Transverse colon (tissue), 4 donors: ENCODE data around the gene STX7. TPM values are rescaled to one million over a fixed set of nuclear protein-coding genes. Genes with fewer than 3 reads are reported as not detected.

ENCODE experiments used
- DNase-seq: peaks from one replicate; pipeline ENCODE4 v3.0.0-alpha.2; 2019
- H3K27ac ChIP-seq, 4 donors: fragments of 200-600 bp; sonication (generic); 2 replicates each; pipeline ENCODE4 v1.5.1; 2016 to 2018; ENCODE audit warnings: inconsistent platforms in 4 of 4
- H3K27me3 ChIP-seq: fragments of 200-600 bp; sonication (generic); 2 replicates; pipeline ENCODE4 v1.5.1; 2017; ENCODE audit warnings: inconsistent platforms
- H3K36me3 ChIP-seq, 4 donors: fragments of 200-600 bp; sonication (generic); 2 replicates each; pipeline ENCODE4 v1.5.1; 2017 to 2019; ENCODE audit warnings: inconsistent platforms in 4 of 4
- H3K4me1 ChIP-seq, 4 donors: fragments of 200-600 bp; sonication (generic); 2 replicates each; pipeline ENCODE4 v1.5.1; 2017 to 2020; ENCODE audit warnings: inconsistent platforms in 4 of 4
- H3K4me3 ChIP-seq, 4 donors: fragments of 200-600 bp; sonication (generic); 1 replicate in 1 of 4; 2 replicates in 3 of 4; pipeline versions ENCODE4 v1.5.1 to v1.6.1; 2017 to 2019; ENCODE audit warnings: inconsistent platforms in 4 of 4
- H3K9me3 ChIP-seq, 2 donors: fragments of 200-600 bp; sonication (generic); 2 replicates each; pipeline ENCODE4 v1.5.1; 2017 to 2019; ENCODE audit warnings: inconsistent platforms in 2 of 2
- EP300 ChIP-seq: sonication (generic); formaldehyde crosslinking; IDR thresholded peaks from one replicate; pipeline ENCODE4 v1.6.1; 2017; ENCODE audit warnings: antibody characterized with exemption, low read depth
- POLR2A ChIP-seq: fragments of 450-650 bp; IDR thresholded peaks from one replicate; pipeline ENCODE4 v1.6.1; 2016; ENCODE audit warnings: antibody characterized with exemption, mild to moderate bottlenecking, moderate library complexity
- POLR2AphosphoS5 ChIP-seq, 3 donors: sonication (generic); formaldehyde crosslinking; IDR thresholded peaks; one replicate each; pipeline ENCODE4 v1.6.1; 2016; ENCODE audit warnings: antibody characterized with exemption in 3 of 3
- WGBS, 2 donors: methylation state at CpG; one replicate each; pipeline ENCODE4 v1.1.5; 2018; ENCODE audit warnings: low coverage in 1 of 2; 5-methylcytosine and 5-hydroxymethylcytosine counted together
- in situ Hi-C, 4 donors: fragments of 200-750 bp; cut with MboI; loops; one replicate each; pipeline versions ENCODE4 v1.15.0 to v1.15.1; 2017; ENCODE audit warnings: low sequenced_read_pairs in 3 of 4, low pct_ligation_motif_present in 1 of 4, low pct_unique_long_range_greater_than_20kb in 1 of 4
- intact Hi-C: fragments of 100-400 bp; cut with DNase I; formaldehyde crosslinking; loops from one replicate; pipeline ENCODE4 v1.15.1; 2023; ENCODE audit warnings: low total_unique reads
- total RNA-seq, 4 donors: library from RNA; depleted of rRNA; stranded (reverse); fragments of >200 nt; gene quantifications; one replicate each; pipeline ENCODE4 v1.1.0, GENCODE V29; 2016
- TF ChIP-seq, protein P1 (sequence below), 5 experiments: fragments of 200-600 bp in 3 of 5; fragments of 450-650 bp in 2 of 5; sonication (generic) in 3 of 5; IDR thresholded peaks; 1 replicate in 2 of 5; 2 replicates in 3 of 5; pipeline ENCODE4 v1.5.1; 2016 to 2017; ENCODE audit warnings: antibody characterized with exemption in 5 of 5, inconsistent platforms in 3 of 5, mild to moderate bottlenecking in 2 of 5, moderate library complexity in 1 of 5

The STX7 gene
- total RNA-seq, 4 donors from 2014 or later: 9.0 to 50.9 (median 40.8) TPM

DNA sequence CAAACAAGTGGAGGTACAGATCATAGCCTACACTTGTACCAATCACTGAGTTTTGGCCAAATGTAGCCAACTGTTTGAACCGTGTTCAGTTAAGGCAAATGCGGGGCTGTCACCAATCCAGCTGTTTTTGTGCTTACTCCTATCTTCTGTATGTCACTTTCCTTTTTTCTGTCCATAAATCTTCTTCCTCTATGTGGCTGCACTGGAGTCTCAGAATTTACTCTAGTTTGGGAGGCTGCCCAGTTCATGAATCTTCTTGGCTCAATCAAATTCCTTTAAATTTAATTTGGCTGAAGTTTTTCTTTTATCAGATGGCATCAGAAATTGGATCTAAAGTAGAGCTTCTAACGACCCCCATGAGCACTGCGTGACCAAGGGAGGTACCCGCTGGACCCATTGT, 11.7 kb upstream of the STX7 start:
- H3K27me3 ChIP-seq: no peaks in the 10 kb centered on the region
- no peaks in the 10 kb centered on the region for H3K9me3 ChIP-seq
- H3K36me3 ChIP-seq: no peaks in the 10 kb centered on the region
- no peak for DNase-seq
- 90 to 93% methylated on average over 5 of the region's 5 CpGs for WGBS, 2 donors
- no peak overlapping the region for H3K27ac ChIP-seq
- TF ChIP-seq POLR2A: no peak
- no peak for TF ChIP-seq POLR2AphosphoS5 (IDR thresholded peaks at IDR 0.05)
- TF ChIP-seq, protein P1, sequence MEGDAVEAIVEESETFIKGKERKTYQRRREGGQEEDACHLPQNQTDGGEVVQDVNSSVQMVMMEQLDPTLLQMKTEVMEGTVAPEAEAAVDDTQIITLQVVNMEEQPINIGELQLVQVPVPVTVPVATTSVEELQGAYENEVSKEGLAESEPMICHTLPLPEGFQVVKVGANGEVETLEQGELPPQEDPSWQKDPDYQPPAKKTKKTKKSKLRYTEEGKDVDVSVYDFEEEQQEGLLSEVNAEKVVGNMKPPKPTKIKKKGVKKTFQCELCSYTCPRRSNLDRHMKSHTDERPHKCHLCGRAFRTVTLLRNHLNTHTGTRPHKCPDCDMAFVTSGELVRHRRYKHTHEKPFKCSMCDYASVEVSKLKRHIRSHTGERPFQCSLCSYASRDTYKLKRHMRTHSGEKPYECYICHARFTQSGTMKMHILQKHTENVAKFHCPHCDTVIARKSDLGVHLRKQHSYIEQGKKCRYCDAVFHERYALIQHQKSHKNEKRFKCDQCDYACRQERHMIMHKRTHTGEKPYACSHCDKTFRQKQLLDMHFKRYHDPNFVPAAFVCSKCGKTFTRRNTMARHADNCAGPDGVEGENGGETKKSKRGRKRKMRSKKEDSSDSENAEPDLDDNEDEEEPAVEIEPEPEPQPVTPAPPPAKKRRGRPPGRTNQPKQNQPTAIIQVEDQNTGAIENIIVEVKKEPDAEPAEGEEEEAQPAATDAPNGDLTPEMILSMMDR (IDR thresholded peaks at IDR 0.05): no peak
- no peak for TF ChIP-seq EP300
- no peaks in the 10 kb centered on the region for H3K4me1 ChIP-seq
- in situ Hi-C loops: loop anchor here (25.0 kb wide), 2 partner anchors 238 to 263 kb away; partner anchors contain the start of genes VNN2 (in 3 of the 4) and SLC18B1 (in 1 of the 4)
- intact Hi-C loops: no loop called here
- no peak overlapping the region for H3K4me3 ChIP-seq

DNA sequence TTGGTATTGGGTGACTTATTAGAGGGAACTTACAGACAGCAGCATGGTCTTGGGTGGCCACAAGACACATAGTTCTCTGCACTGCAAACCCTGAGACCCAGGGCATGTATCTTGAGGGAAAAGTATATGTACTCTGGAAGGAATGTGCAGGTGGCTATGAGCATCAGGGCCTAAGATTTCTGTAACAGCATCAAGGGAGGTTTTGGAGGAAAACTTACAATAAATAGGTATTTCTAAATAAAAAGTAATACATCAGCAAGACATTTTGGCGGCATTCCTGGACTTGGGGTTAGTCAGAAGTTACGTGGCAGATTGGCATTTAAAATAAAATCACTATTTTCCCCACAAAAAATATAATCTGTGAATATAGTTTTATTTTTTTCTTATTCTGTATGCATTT, 8.0 kb upstream of the STX7 start:
- intact Hi-C loops: no loop called here
- H3K9me3 ChIP-seq: no peaks in the 10 kb centered on the region
- no peak overlapping the region for H3K27ac ChIP-seq
- H3K27me3 ChIP-seq: no peaks in the 10 kb centered on the region
- no peak for DNase-seq
- no peak overlapping the region for H3K4me3 ChIP-seq
- TF ChIP-seq, protein P1 (IDR thresholded peaks at IDR 0.05): no peak
- TF ChIP-seq EP300 (no peak), POLR2A (no peak), POLR2AphosphoS5 (IDR thresholded peaks at IDR 0.05) (no peak)
- no peaks in the 10 kb centered on the region for H3K36me3 ChIP-seq
- WGBS, 2 donors: 45 to 79% methylated on average over 2 of the region's 2 CpGs
- in situ Hi-C loops: no loop called here
- no peaks in the 10 kb centered on the region for H3K4me1 ChIP-seq

DNA sequence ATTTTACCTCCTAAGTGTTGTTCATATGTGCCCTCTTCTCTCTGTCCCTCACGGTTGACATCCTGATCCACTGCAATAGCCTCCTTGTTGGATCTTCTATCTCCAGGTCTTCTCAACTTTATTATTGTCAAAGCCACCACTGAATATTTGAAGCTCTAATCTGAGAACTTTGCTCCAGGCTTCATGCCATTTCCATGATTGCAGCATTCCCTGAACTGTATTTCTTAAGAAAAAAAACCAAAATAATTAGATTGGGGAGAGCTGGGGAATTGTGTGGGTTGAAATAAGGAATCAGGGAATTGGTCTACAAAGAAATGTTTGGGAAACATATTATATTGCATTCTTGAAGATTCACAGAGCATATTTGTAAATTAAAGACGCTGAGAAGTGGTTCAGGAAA, 2.5 kb upstream of the STX7 start:
- H3K9me3 ChIP-seq: no peaks in the 10 kb centered on the region
- no peak overlapping the region for H3K4me3 ChIP-seq
- 52 to 55% methylated on average over 2 of the region's 2 CpGs for WGBS, 2 donors
- TF ChIP-seq POLR2AphosphoS5 (IDR thresholded peaks at IDR 0.05): no peak
- no peak for TF ChIP-seq EP300
- TF ChIP-seq POLR2A: no peak
- TF ChIP-seq, protein P1 (IDR thresholded peaks at IDR 0.05): no peak
- H3K27ac ChIP-seq: no peak overlapping the region
- DNase-seq: no peak
- in situ Hi-C loops: no loop called here
- no peaks in the 10 kb centered on the region for H3K36me3 ChIP-seq
- no peaks in the 10 kb centered on the region for H3K27me3 ChIP-seq
- intact Hi-C loops: no loop called here
- H3K4me1 ChIP-seq: peaks cover 11 to 29% (median 16%) of the 10 kb centered on the region in 4 donors

DNA sequence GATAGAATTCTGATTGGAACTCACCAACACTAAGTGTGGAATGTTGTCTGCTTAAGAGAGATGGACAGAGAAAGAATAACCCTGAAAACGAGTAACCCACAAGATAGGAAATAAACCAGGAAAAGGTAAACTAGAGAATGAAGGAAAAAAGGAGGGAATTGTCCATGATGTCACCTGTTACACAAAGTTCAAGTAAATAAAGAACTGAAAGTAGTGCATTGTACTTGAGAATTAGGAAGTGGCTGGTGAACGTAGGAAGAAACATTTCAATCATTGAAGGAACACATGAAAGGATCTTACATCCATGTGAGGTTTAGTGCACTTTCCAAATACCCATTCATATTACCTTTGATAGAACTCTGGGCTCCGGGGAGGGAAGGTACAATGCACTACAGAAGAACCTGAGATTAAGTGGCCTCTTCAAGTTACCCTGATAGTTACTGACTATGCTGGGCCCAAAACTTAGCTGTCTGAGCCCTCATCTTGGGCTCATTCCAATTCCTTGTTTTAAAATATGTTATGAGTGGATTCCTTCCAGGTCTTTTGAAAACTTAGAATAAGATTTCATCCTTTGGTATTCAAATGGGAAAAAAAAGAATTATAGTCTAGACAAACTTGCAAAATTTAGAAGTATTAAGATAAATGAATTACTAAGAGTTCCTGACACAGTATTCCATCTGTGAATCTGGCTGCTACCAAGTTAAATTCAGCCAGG, 1.1 kb upstream of the STX7 start:
- H3K36me3 ChIP-seq: no peaks in the 10 kb centered on the region
- peaks cover 11 to 36% (median 16%) of the 10 kb centered on the region in 4 donors for H3K4me1 ChIP-seq
- WGBS, 2 donors: 19 to 32% methylated on average over 2 to 3 of the region's 3 CpGs
- no peak for DNase-seq
- peak overlapping the region; percentile 90 to 91 (median 90) for H3K27ac ChIP-seq
- H3K9me3 ChIP-seq: no peaks in the 10 kb centered on the region
- H3K27me3 ChIP-seq: no peaks in the 10 kb centered on the region
- peak overlapping the region in 3 of 4 donors; percentile 63 to 97 (median 66) for H3K4me3 ChIP-seq
- in situ Hi-C loops: no loop called here
- TF ChIP-seq POLR2A (no peak), POLR2AphosphoS5 (IDR thresholded peaks at IDR 0.05) (no peak), EP300 (no peak)
- TF ChIP-seq, protein P1 (IDR thresholded peaks at IDR 0.05): no peak
- intact Hi-C loops: no loop called here
